Natural killer cell (primary cell): ENCODE measurements around the gene TMEM119. TPM values are rescaled to one million over a fixed set of nuclear protein-coding genes. Genes with fewer than 3 reads are reported as not detected.

Experiments used
- ATAC-seq, 3 donors: fragments of 150-1000 bp in 2 of 3; fragments of 200-7000 bp in 1 of 3; cut with Tn5 transposase; 1 replicate in 1 of 3; 2 replicates in 2 of 3; pipeline ENCODE4 v1.10.0; 2021; ENCODE audit warnings: mild to moderate bottlenecking in 2 of 3, moderate library complexity in 2 of 3
- DNase-seq, 2 donors: peaks; one replicate each; pipeline versions ENCODE4 v3.0.0 to v3.0.0-alpha.2; 2013 to 2021; ENCODE audit warnings: mixed read lengths in 1 of 2
- H3K27ac ChIP-seq: one replicate; pipeline ENCODE4 v1.5.1; 2013; ENCODE audit warnings: mild to moderate bottlenecking, low read length
- H3K27me3 ChIP-seq: one replicate; pipeline ENCODE4 v1.6.1; 2013; ENCODE audit warnings: low read length; ENCODE audit not compliant: control insufficient read depth, insufficient read depth
- H3K36me3 ChIP-seq: one replicate; pipeline ENCODE4 v1.6.1; 2013; ENCODE audit warnings: low read length; ENCODE audit not compliant: control insufficient read depth, insufficient read depth
- H3K4me1 ChIP-seq: one replicate; pipeline ENCODE4 v1.6.1; 2013; ENCODE audit warnings: low read length; ENCODE audit not compliant: control insufficient read depth, insufficient read depth
- H3K4me3 ChIP-seq: one replicate; pipeline ENCODE4 v1.5.1; 2013; ENCODE audit warnings: low read length
- H3K9me3 ChIP-seq: one replicate; pipeline ENCODE4 v1.6.1; 2013; ENCODE audit warnings: low read length; ENCODE audit not compliant: control insufficient read depth, insufficient read depth
- H3K27ac Mint-ChIP-seq, 2 donors: one replicate each; pipeline ENCODE4 v1.8.0; 2022; ENCODE audit warnings: mild to moderate bottlenecking in 2 of 2, mixed read lengths in 2 of 2, moderate library complexity in 1 of 2
- H3K27me3 Mint-ChIP-seq, 2 donors: one replicate each; pipeline ENCODE4 v1.8.0; 2022; ENCODE audit warnings: low read depth in 2 of 2, mixed read lengths in 2 of 2
- H3K36me3 Mint-ChIP-seq: one replicate; pipeline ENCODE4 v1.8.0; 2022; ENCODE audit warnings: mixed read lengths
- H3K4me1 Mint-ChIP-seq, 2 donors: one replicate each; pipeline ENCODE4 v1.8.0; 2022; ENCODE audit warnings: mixed read lengths in 2 of 2
- H3K4me3 Mint-ChIP-seq: one replicate; pipeline ENCODE4 v1.8.0; 2022; ENCODE audit warnings: mild to moderate bottlenecking, moderate library complexity, mixed read lengths
- H3K9me3 Mint-ChIP-seq, 2 donors: one replicate each; pipeline ENCODE4 v1.8.0; 2022; ENCODE audit warnings: mixed read lengths in 2 of 2
- WGBS: methylation state at CpG from one replicate; pipeline ENCODE4 v1.1.7; 2013; ENCODE audit warnings: missing lambda C conversion rate; ENCODE audit not compliant: insufficient coverage; 5-methylcytosine and 5-hydroxymethylcytosine counted together
- intact Hi-C: fragments of 100-400 bp; cut with micrococcal nuclease; formaldehyde crosslinking; loops from one replicate; pipeline ENCODE4 v1.14.2; 2022
- total RNA-seq, 4 donors: library from RNA; stranded (reverse); fragments of 120-200 nt in 1 of 4; gene quantifications; one replicate each; pipeline versions ENCODE4 v1.2.3 to v1.2.4, GENCODE V29; 2013 to 2022
- TF ChIP-seq, protein P1 (sequence below): fragments of 200-600 bp; IDR thresholded peaks from one replicate; pipeline ENCODE4 v1.8.0; 2022; ENCODE audit warnings: antibody characterized with exemption

TMEM119 gene
- total RNA-seq, 3 donors from 2014 or later (not counting 1 experiment from before 2014, with no cell fraction given) = 0.70 to 3.4 (median 0.71) TPM

DNA sequence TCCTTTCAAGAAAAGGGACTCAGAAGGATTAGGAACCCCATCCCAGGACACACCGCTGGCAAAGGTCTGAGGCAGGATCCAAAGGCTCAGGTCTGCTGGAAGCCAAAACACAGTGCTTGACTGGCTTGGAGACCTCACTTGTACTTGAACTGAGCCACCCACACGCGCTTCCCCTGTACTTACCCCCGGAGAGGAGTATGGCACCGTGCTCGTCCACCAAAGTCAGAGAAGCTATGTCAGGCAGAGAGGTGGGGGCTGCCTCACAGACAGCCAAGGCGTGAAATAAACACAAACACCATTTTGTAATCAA, 46.9 kb upstream of the TMEM119 start:
- Histone ChIP-seq H3K4me1 (peaks cover 26% of the 10 kb centered on the region), H3K27me3 (no peaks in the 10 kb centered on the region), H3K36me3 (peaks cover 10% of the 10 kb centered on the region), H3K4me3 (no peak overlapping the region), H3K9me3 (no peaks in the 10 kb centered on the region), H3K27ac (no peak overlapping the region)
- TF ChIP-seq, protein P1, sequence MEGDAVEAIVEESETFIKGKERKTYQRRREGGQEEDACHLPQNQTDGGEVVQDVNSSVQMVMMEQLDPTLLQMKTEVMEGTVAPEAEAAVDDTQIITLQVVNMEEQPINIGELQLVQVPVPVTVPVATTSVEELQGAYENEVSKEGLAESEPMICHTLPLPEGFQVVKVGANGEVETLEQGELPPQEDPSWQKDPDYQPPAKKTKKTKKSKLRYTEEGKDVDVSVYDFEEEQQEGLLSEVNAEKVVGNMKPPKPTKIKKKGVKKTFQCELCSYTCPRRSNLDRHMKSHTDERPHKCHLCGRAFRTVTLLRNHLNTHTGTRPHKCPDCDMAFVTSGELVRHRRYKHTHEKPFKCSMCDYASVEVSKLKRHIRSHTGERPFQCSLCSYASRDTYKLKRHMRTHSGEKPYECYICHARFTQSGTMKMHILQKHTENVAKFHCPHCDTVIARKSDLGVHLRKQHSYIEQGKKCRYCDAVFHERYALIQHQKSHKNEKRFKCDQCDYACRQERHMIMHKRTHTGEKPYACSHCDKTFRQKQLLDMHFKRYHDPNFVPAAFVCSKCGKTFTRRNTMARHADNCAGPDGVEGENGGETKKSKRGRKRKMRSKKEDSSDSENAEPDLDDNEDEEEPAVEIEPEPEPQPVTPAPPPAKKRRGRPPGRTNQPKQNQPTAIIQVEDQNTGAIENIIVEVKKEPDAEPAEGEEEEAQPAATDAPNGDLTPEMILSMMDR = no peak
- Mint-ChIP-seq H3K9me3 (no peaks in the 10 kb centered on the region), H3K27ac (no peak overlapping the region), H3K27me3 (no peaks in the 10 kb centered on the region), H3K4me3 (no peak overlapping the region), H3K4me1 (peaks cover 9 to 23% of the 10 kb centered on the region in 2 donors), H3K36me3 (no peaks in the 10 kb centered on the region)
- 96% methylated on average over 6 of the region's 7 CpGs for WGBS
- ATAC-seq = no peak
- no peak for DNase-seq
- intact Hi-C loops = loop anchor here (5.0 kb wide), 1 partner anchor 32 kb away; no protein-coding TSS in a partner anchor

DNA sequence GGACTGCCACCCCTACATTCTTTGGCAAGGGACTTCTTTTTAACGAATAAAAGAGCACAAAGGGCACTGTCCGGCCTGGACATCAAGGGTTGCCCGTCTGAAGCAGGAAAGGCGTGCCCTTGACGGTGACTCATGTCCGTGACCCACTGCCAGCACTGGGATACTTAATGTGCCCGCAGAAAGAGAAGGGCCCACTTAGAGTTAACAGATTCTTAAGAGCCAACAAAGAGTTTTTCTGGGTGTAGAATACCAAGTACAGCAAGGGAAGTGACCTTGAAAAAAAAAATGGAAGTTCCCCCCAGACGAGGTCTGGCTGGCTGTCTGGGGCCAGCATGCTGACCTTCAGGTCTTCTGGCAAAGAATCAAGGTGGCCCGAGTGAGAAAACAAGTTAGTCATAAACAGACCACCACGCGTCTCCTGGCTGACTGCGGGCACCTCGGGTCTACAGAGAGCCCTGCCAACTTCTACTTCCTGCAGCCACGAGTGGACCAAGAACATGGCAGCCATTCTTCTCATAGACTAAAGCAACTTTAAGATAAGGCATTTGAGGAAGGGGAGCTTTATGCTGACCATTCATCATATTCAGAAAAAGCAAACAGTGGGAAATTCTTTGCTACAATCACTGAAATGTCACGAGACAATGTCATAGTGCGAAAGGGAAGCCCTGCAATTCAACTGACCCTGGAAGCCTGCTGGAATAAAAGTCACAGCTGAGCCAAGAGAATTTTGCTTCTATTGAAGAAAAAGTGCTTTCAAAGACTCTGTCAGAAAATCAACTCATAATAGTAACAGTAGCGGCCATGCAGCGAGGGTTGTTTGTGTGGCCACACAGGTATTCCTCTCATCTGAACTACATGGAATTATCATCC, 46.3 kb upstream of the TMEM119 start:
- WGBS = 91% methylated on average over 18 of the region's 18 CpGs
- Mint-ChIP-seq H3K4me1 (peaks cover 9 to 28% of the 10 kb centered on the region in 2 donors), H3K27ac (no peak overlapping the region), H3K9me3 (no peaks in the 10 kb centered on the region), H3K27me3 (no peaks in the 10 kb centered on the region), H3K36me3 (no peaks in the 10 kb centered on the region), H3K4me3 (no peak overlapping the region)
- ATAC-seq (no peak), DNase-seq (no peak)
- intact Hi-C loops = no loop called here
- no peak overlapping the region for H3K4me3 ChIP-seq
- TF ChIP-seq, protein P1 = no peak
- H3K36me3 ChIP-seq = peaks cover 10% of the 10 kb centered on the region
- no peaks in the 10 kb centered on the region for H3K27me3 ChIP-seq
- H3K4me1 ChIP-seq = peaks cover 26% of the 10 kb centered on the region
- H3K9me3 ChIP-seq = no peaks in the 10 kb centered on the region
- H3K27ac ChIP-seq = no peak overlapping the region

DNA sequence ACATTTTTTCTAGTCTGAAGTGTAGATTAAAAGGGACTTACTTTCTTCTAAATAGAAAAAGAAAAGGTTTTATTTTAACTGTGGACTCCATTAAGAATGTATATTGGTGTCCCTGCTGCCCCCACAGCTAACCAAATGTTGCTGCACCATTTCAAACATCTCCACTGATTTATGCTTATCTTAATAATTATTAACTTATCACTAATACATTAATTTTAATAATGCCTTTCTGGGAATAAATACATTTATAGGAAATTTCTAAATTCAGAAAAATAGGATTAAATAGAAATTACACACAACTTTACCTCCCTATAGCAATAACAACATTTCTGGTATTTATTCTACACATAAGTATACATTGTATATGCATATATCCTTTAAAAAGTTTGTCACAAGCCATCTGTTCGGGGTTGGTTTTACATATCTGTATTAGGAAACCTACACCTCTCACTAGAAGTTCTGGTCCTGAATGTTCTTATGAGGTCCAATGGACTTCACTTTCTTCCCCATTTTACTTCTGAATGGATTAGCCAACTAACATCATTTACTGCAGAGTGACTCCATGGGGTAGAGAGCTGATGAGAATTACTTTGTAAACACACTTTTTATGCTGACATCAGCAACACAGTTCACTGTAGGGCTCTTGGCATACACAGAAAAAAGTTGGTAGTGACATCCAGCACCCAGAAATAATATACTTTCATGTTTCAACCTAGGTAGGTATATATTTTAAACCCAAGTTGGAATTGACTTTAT, 45.2 kb upstream of the TMEM119 start:
- peaks cover 36% of the 10 kb centered on the region for H3K4me1 ChIP-seq
- WGBS = 88% methylated on average over 1 of the region's 1 CpG
- TF ChIP-seq, protein P1 = no peak
- H3K27ac ChIP-seq = peak overlapping the region; percentile 10
- intact Hi-C loops = no loop called here
- Mint-ChIP-seq H3K4me3 (no peak overlapping the region), H3K27me3 (no peaks in the 10 kb centered on the region), H3K4me1 (peaks cover 8 to 32% of the 10 kb centered on the region in 2 donors), H3K27ac (no peak overlapping the region), H3K36me3 (no peaks in the 10 kb centered on the region), H3K9me3 (no peaks in the 10 kb centered on the region)
- no peaks in the 10 kb centered on the region for H3K27me3 ChIP-seq
- ATAC-seq (no peak), DNase-seq (no peak)
- peaks cover 2% of the 10 kb centered on the region for H3K36me3 ChIP-seq
- no peak overlapping the region for H3K4me3 ChIP-seq
- no peaks in the 10 kb centered on the region for H3K9me3 ChIP-seq
